MV-4-11 (cell line): Measurements from ENCODE around the gene FRMD4A.
"Not testable (repeated sequence)": the region's sequence is repeated elsewhere in the genome, so short reads cannot be mapped to it uniquely, and the experiment has no call there.

Experiments used
- DNase-seq: peaks from one replicate; lab custom pipeline; 2025; lab: John Stamatoyannopoulos, UW

Gene FRMD4A

GRCh38 chr10:14146025-14146424 lies 184.7 kb downstream of the FRMD4A start:
- no peak for DNase-seq

GRCh38 chr10:14144451-14144850 lies 186.3 kb downstream of the FRMD4A start:
- no peak for DNase-seq

- DNase-seq = no peak
These were observed 188.0 kb downstream of the FRMD4A start for GRCh38 chr10:14142606-14143250.

GRCh38 chr10:14141283-14141682 lies 189.4 kb downstream of the FRMD4A start:
- no peak for DNase-seq

GRCh38 chr10:14137391-14137790 lies 193.3 kb downstream of the FRMD4A start:
- no peak for DNase-seq

GRCh38 chr10:14135196-14135595 lies 195.5 kb downstream of the FRMD4A start:
- DNase-seq = not testable (repeated sequence)

- DNase-seq = no peak
These were observed 196.4 kb downstream of the FRMD4A start for GRCh38 chr10:14134275-14134674.

GRCh38 chr10:14131261-14131960 lies 199.3 kb downstream of the FRMD4A start:
- DNase-seq = no peak

GRCh38 chr10:14129770-14130169 lies 201.0 kb downstream of the FRMD4A start:
- DNase-seq = no peak

GRCh38 chr10:14128519-14128918 lies 202.2 kb downstream of the FRMD4A start:
- DNase-seq = no peak

- DNase-seq = no peak
These were observed 203.9 kb downstream of the FRMD4A start for GRCh38 chr10:14126697-14127440.

GRCh38 chr10:14125564-14125963 lies 205.2 kb downstream of the FRMD4A start:
- DNase-seq = no peak

GRCh38 chr10:14124941-14125340 lies 205.8 kb downstream of the FRMD4A start:
- no peak for DNase-seq

GRCh38 chr10:14123139-14123538 lies 207.6 kb downstream of the FRMD4A start:
- DNase-seq = no peak

GRCh38 chr10:14120812-14121211 lies 209.9 kb downstream of the FRMD4A start:
- DNase-seq = no peak

- no peak for DNase-seq
These were observed 211.8 kb downstream of the FRMD4A start for GRCh38 chr10:14118953-14119352.

- DNase-seq = no peak
These were observed 213.9 kb downstream of the FRMD4A start for GRCh38 chr10:14116837-14117236.

- no peak for DNase-seq
These were observed 214.7 kb downstream of the FRMD4A start for GRCh38 chr10:14116021-14116420.

GRCh38 chr10:14114791-14115190 lies 215.9 kb downstream of the FRMD4A start:
- DNase-seq = no peak

GRCh38 chr10:14112056-14112455 lies 218.7 kb downstream of the FRMD4A start:
- DNase-seq = no peak

- DNase-seq = no peak
These were observed 219.5 kb downstream of the FRMD4A start for GRCh38 chr10:14111208-14111607.

- DNase-seq = no peak
These were observed 223.9 kb downstream of the FRMD4A start for GRCh38 chr10:14106828-14107227.

GRCh38 chr10:14102056-14102455 lies 228.7 kb downstream of the FRMD4A start:
- DNase-seq = no peak
